GM12878 (cell line): ENCODE results near the gene MYO9B. TPM values are rescaled to one million over a fixed set of nuclear protein-coding genes. Genes with fewer than 3 reads are reported as not detected.

Experiments used
- ATAC-seq: fragments of 200-7000 bp; cut with Tn5 transposase; 3 replicates; pipeline ENCODE4 v1.9.1; 2020; ENCODE audit warnings: mild to moderate bottlenecking, moderate library complexity
- BruUV-seq: library from RNA; stranded (reverse); fragments of 400-500 nt; replicated peaks from 2 replicates; lab custom pipeline; 2021; lab: Mats Ljungman, UMichigan
- CTCF ChIA-PET: fragments of 300-600 bp; sonication (Branson Sonifier 250); formaldehyde crosslinking; extraction: SDS; loops from one replicate; lab custom pipeline; 2021; ENCODE audit warnings: inconsistent platforms; lab: Yijun Ruan, JAX
- POLR2A ChIA-PET: fragments of 350-600 bp; formaldehyde crosslinking; extraction: SDS; loops from one replicate; lab custom pipeline; 2021; ENCODE audit warnings: inconsistent platforms; lab: Charles Lee
- RAD21 ChIA-PET: fragments of 300-600 bp; sonication (Branson Sonifier 250); formaldehyde crosslinking; loops from one replicate; lab custom pipeline; 2023; ENCODE audit warnings: antibody characterized with exemption; ENCODE audit not compliant: unreplicated experiment; lab: Charles Lee
- SMC1A ChIA-PET: fragments of 300-600 bp; sonication (Branson Sonifier 250); formaldehyde crosslinking; loops from one replicate; lab custom pipeline; 2023; ENCODE audit not compliant: unreplicated experiment, uncharacterized antibody; lab: Charles Lee
- DNase-seq: peaks from one replicate; pipeline ENCODE4 v3.0.0-alpha.2; 2011; ENCODE audit warnings: low read depth, low spot score
- FAIRE-seq: peaks from 3 replicates; lab custom pipeline; 2011; peaks lifted over from hg19 to GRCh38; lab: Jason Lieb, UNC
- H2AFZ ChIP-seq: 2 replicates; pipeline ENCODE4 v1.6.0; 2011; ENCODE audit warnings: low read depth, low read length, control low read depth; ENCODE audit not compliant: control insufficient read depth
- H3K27ac ChIP-seq: 2 replicates; pipeline ENCODE4 v1.5.1; 2011; ENCODE audit warnings: control low read depth; ENCODE audit not compliant: control insufficient read depth, insufficient read depth
- H3K27me3 ChIP-seq, 2 experiments: replicated peaks in 1 of 2; 2 replicates each; pipeline versions ENCODE4 v1.6.0 to v1.6.1; 2011; ENCODE audit warnings: low read length in 1 of 2; ENCODE audit not compliant: control insufficient read depth in 2 of 2, insufficient read depth in 2 of 2
- H3K36me3 ChIP-seq, 2 experiments: 2 replicates each; pipeline ENCODE4 v1.5.1; 2011; ENCODE audit warnings: low read length in 1 of 2; ENCODE audit not compliant: control insufficient read depth in 2 of 2, insufficient read depth in 2 of 2
- H3K4me1 ChIP-seq: 2 replicates; pipeline ENCODE4 v1.6.1; 2011; ENCODE audit warnings: mild to moderate bottlenecking, low read length, moderate library complexity, mixed read lengths; ENCODE audit not compliant: control insufficient read depth, insufficient read depth
- H3K4me2 ChIP-seq: 2 replicates; pipeline ENCODE4 v1.6.0; 2011; ENCODE audit warnings: control low read depth; ENCODE audit not compliant: control insufficient read depth, insufficient read depth
- H3K4me3 ChIP-seq: fragments of 200-600 bp; sonication (generic); 2 replicates; pipeline ENCODE4 v1.5.1; 2016
- H3K79me2 ChIP-seq: 2 replicates; pipeline ENCODE4 v1.6.0; 2011; ENCODE audit warnings: low read length; ENCODE audit not compliant: control insufficient read depth, insufficient read depth
- H3K9ac ChIP-seq: 2 replicates; pipeline ENCODE4 v1.8.0; 2011; ENCODE audit warnings: low read length, control low read depth, mixed read lengths; ENCODE audit not compliant: control insufficient read depth, insufficient read depth
- H3K9me3 ChIP-seq: replicated peaks from 3 replicates; pipeline ENCODE4 v1.5.1; 2011; ENCODE audit warnings: mild to moderate bottlenecking, low read length; ENCODE audit not compliant: control insufficient read depth, insufficient read depth
- H4K20me1 ChIP-seq: 2 replicates; pipeline ENCODE4 v1.6.0; 2011; ENCODE audit not compliant: control insufficient read depth, insufficient read depth
- CEBPZ ChIP-seq: fragments of 150-350 bp; IDR thresholded peaks from 2 replicates; pipeline ENCODE4 v1.6.1; 2016; ENCODE audit warnings: low read depth, low read length
- POLR2A ChIP-seq: IDR thresholded peaks from 2 replicates; pipeline ENCODE4 v1.6.1; 2011; ENCODE audit warnings: low read depth, mild to moderate bottlenecking, low read length
- POLR2AphosphoS5 ChIP-seq: IDR thresholded peaks from 2 replicates; pipeline ENCODE4 v1.6.1; 2011; ENCODE audit warnings: mild to moderate bottlenecking, low read length, inconsistent platforms
- SPI1 ChIP-seq: IDR thresholded peaks from 2 replicates; pipeline ENCODE4 v1.6.1; 2011; ENCODE audit warnings: low read depth, mild to moderate bottlenecking, low read length, moderate library complexity, borderline replicate concordance; ENCODE audit not compliant: insufficient read depth
- WGBS: methylation state at CpG from one replicate; pipeline ENCODE4 v1.1.6; 2016; ENCODE audit warnings: low lambda C conversion rate; ENCODE audit not compliant: insufficient replicate concordance, insufficient coverage; ENCODE audit errors: missing lambda C conversion rate; 5-methylcytosine and 5-hydroxymethylcytosine counted together
- in situ Hi-C: fragments of 300-500 bp; cut with MboI; formaldehyde crosslinking; loops from 9 replicates; pipeline ENCODE4 v1.14.3; 2018; ENCODE audit warnings: mixed read lengths
- intact Hi-C: fragments of 100-400 bp; cut with micrococcal nuclease; formaldehyde crosslinking; loops from one replicate; pipeline ENCODE4 v1.14.2; 2022; ENCODE audit not compliant: unreplicated experiment
- polyA plus RNA-seq, 11 experiments: library from polyadenylated mRNA; depleted of rRNA in 4 of 11; unstranded in 6 of 11; stranded (reverse) in 5 of 11; fragments of >200 nt; fragmentation: Nextera tagmentation in 4 of 11; fragmentation: Illumina TruSeq in 1 of 11; extraction: Ambion mirVana in 4 of 11; extraction: Trizol in 1 of 11; gene quantifications; 1 replicate in 1 of 11; 2 replicates in 10 of 11; pipeline versions ENCODE4 v1.2.1 to v1.2.3, GENCODE V29; 2011 to 2016; ENCODE audit warnings: inconsistent platforms in 2 of 11, missing spikeins in 2 of 11, low read depth in 1 of 11
- total RNA-seq, 4 experiments: library from RNA; depleted of rRNA in 3 of 4; stranded (reverse); fragments of >200 nt in 3 of 4; fragmentation: Illumina TruSeq in 1 of 4; extraction: Trizol in 1 of 4; gene quantifications; 2 replicates each; pipeline versions ENCODE4 v1.2.1 to v1.2.3, GENCODE V29; 2013 to 2021

Gene MYO9B
- total and polyA plus RNA-seq, 10 of the 15 experiments (the other 5 are each of a cell fraction or from before 2014, with no cell fraction given): 5.4 to 165 (median 45.8) TPM

- no peak overlapping the region for H2AFZ ChIP-seq
- WGBS: 24% methylated on average over 12 of the region's 12 CpGs
- no TSS peak for BruUV-seq
- ChIA-PET SMC1A (interaction anchor here (0.6 to 1.6 kb wide), 12 partner anchors 14 to 420 kb away, joined by 3 to 5 read pairs (median 3); no protein-coding TSS in a partner anchor), RAD21 (interaction anchor here (0.9 to 2.1 kb wide), 10 partner anchors 14 to 470 kb away, joined by 3 to 12 read pairs (median 5); partner anchors contain the start of gene BABAM1), POLR2A (interaction anchor here (0.7 to 1.4 kb wide), 4 partner anchors 31 to 106 kb away, joined by 3 to 9 read pairs (median 4); partner anchors contain the start of gene USE1), CTCF (interaction anchor here (1.0 to 1.7 kb wide), 8 partner anchors 11 to 120 kb away, joined by 3 to 7 read pairs (median 4); partner anchors contain the start of genes ANKLE1, BABAM1 and MYO9B)
- DNase-seq: no peak
- H3K36me3 ChIP-seq: peaks cover 24 to 33% of the 10 kb centered on the region in 2 experiments; a peak in 3 of 4 replicates
- H3K9me3 ChIP-seq: no peaks in the 10 kb centered on the region
- no peaks in the 10 kb centered on the region for H4K20me1 ChIP-seq
- TF ChIP-seq CEBPZ: no peak
- TF ChIP-seq SPI1: 0 out of 2 replicates have a peak, but pooled peaks have one; percentile 19
- peak; percentile 25 for TF ChIP-seq POLR2AphosphoS5
- TF ChIP-seq POLR2A: peak; percentile 51
- peak overlapping the region; percentile 87 for H3K27ac ChIP-seq
- no peak overlapping the region; the same call in 1 of the 2 replicates for H3K4me2 ChIP-seq
- no peak for FAIRE-seq
- in situ Hi-C loops (no loop called here), intact Hi-C loops (loop anchor here (10.0 kb wide), 1 partner anchor 120 kb away; no protein-coding TSS in a partner anchor)
- H3K27me3 ChIP-seq: no peaks in the 10 kb centered on the region
- no peak overlapping the region for H3K4me3 ChIP-seq
- peak overlapping the region; percentile 17; the same call in 1 of the 2 replicates for H3K9ac ChIP-seq
- peak; percentile 52 for ATAC-seq
- no peaks in the 10 kb centered on the region for H3K79me2 ChIP-seq
- H3K4me1 ChIP-seq: peaks cover 24% of the 10 kb centered on the region
Measured at GRCh38 chr19:17184371-17184841, 108.8 kb downstream of the MYO9B start.
